Astrocyte of the cerebellum (primary cell): ENCODE data around the gene MICAL3.

Experiments
- DNase-seq: peaks from one replicate; pipeline ENCODE4 v3.0.0-alpha.2; 2011; ENCODE audit warnings: low read depth
- H3K4me3 ChIP-seq: 2 replicates; pipeline ENCODE4 v1.5.1; 2011; ENCODE audit warnings: mild to moderate bottlenecking, low read depth, low read length, moderate library complexity
- in situ Hi-C: cut with HindIII; loops from 2 replicates; pipeline ENCODE4 v1.10.0; 2017; ENCODE audit warnings: low sequenced_read_pairs
- TF ChIP-seq, protein P1 (sequence below): IDR thresholded peaks from 2 replicates; pipeline ENCODE4 v1.5.1; 2012; ENCODE audit warnings: low read length, low read depth, moderate library complexity, mild to moderate bottlenecking; ENCODE audit errors: missing control alignments

MICAL3 gene

DNA sequence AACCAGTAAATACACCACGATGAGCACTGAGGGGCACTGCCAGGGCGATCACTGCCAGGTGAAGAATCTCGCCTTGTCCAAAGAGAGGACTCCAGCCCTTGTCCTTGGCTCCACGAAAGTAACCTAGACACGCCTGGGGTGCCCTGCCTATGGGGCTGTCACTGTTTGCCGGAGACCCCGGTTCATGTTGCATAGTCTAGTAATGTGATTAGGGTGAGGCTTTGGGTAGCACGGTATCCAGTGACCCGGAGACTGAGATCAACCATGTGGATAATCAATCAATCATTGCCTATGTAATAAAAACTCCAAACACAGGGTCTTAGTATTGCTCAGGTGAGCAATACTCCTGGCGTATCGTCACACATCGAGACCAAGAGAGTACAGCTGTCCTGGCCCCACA lies 190.9 kb downstream of the MICAL3 start:
- H3K4me3 ChIP-seq: no peak overlapping the region
- TF ChIP-seq, protein P1, sequence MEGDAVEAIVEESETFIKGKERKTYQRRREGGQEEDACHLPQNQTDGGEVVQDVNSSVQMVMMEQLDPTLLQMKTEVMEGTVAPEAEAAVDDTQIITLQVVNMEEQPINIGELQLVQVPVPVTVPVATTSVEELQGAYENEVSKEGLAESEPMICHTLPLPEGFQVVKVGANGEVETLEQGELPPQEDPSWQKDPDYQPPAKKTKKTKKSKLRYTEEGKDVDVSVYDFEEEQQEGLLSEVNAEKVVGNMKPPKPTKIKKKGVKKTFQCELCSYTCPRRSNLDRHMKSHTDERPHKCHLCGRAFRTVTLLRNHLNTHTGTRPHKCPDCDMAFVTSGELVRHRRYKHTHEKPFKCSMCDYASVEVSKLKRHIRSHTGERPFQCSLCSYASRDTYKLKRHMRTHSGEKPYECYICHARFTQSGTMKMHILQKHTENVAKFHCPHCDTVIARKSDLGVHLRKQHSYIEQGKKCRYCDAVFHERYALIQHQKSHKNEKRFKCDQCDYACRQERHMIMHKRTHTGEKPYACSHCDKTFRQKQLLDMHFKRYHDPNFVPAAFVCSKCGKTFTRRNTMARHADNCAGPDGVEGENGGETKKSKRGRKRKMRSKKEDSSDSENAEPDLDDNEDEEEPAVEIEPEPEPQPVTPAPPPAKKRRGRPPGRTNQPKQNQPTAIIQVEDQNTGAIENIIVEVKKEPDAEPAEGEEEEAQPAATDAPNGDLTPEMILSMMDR: no peak
- in situ Hi-C loops: no loop called here
- no peak for DNase-seq

DNA sequence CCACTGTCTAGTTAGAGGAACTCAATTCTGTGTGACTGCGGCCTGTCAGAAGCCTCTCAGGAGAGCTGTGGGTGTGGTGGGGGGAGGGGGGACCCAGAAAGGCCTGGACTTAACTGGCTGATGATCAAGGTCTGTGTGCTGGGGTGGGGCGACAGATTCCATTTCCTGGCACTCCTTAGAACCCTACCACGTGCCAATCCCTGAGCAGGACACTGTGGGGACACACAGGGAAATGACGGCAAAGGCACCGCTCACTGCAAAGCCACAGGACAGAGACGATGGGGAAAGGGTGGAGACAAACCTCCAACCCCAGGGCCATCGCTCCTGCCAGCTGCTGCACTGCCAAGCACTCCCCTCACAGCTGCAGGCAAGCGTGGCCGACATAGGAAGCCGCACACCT lies 191.7 kb downstream of the MICAL3 start:
- H3K4me3 ChIP-seq: no peak overlapping the region
- in situ Hi-C loops: no loop called here
- TF ChIP-seq, protein P1: no peak
- DNase-seq: no peak

DNA sequence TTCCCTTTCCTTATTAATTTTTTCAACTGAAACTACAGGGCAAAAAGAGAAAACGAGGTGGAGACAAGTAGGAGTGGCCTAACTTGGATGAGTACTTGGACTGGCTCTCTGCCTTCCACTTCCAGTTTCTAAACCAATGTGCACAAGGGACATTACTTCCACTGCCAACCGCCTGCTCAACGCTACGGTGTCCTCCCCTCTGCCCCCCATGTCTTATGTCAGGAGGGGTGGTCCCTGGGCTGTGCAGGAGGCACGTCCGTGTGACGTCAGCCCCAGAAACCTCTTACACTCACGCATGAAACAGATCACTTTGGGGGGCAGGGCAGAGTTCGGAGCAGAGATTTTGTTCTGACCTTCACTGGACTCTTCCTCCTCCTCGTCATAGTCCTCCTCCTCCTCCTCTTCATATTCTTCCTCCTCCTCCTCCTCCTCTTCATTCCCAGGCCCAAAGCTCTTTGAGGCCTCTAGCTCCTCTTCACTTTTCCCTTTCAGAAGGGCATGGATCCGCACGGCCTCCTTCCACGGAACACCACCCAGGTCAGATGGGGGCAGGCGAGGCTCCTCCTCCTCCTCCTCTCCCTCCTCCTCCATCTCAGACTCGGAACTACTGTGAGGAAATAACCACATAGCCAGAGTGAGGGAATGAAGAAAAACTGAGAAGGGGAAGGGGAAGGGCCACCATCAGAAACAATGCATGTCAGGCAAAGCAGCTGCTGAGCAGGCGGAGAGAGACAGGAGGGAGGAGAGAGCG lies 192.7 kb downstream of the MICAL3 start:
- H3K4me3 ChIP-seq: no peak overlapping the region
- in situ Hi-C loops: no loop called here
- no peak for DNase-seq
- TF ChIP-seq, protein P1: no peak

DNA sequence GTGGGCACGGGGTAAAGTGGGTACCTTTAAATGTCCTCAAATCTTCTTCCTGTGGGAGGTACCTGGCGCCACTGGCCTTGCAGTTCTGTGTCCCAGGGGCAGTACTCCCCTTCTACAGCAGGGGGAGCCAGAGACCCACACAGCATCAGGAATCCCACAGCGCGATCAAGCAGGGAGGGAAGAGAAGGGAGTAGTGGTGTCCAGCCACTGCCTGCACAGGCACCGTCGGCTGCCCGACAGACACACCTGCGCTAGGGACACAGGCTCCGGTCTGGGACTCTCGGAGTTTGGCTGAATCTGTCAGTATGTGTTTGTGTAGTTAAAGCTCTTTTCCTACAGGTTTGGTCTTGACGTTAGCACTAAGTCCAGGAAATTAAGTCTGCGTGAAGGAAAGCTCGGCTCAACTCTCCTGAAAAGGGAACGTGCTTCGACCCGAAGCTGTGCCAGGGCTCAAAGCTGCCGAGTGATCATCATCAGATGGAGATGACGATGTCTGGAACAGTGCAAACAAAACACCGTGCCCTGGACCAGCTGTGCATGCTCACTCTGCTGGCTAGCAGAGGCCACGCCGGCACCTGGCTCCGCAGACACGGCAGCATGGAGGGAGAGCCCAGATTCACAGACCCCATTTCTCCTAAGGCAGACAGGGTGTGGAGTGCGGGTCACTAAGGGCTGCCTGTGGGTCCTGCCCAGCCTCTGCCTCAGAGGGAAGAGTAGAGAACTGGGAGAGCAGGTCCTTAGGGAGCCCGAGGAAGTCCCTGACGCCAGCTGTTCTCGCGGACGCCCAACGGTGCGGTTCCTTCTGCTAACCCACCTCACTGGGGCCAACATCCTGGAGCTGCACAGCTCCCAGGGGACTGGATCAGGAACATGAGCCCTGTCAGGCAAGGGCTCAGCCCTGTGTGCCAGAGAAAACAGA lies 194.1 kb downstream of the MICAL3 start:
- DNase-seq: peak; percentile 71
- in situ Hi-C loops: no loop called here
- TF ChIP-seq, protein P1: peak; percentile 99
- H3K4me3 ChIP-seq: no peak overlapping the region

DNA sequence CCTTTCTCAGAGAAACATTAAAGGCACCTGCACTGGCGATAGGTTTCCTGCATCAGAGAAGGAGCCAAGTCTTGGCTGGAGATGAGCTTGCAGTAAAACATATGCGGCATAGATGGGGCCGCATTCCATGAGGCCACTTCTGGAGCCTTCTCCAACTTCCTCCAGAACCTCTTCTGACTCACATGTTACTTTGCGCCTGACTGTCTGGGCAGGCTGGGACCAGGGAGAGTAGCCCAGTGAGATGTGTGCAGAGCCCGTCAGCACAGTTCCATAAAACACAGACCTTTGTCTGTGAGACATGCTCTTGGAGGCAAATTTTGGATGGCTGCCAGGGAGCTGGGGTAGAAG lies 194.7 kb downstream of the MICAL3 start:
- in situ Hi-C loops: no loop called here
- TF ChIP-seq, protein P1: no peak
- no peak for DNase-seq
- no peak overlapping the region for H3K4me3 ChIP-seq

DNA sequence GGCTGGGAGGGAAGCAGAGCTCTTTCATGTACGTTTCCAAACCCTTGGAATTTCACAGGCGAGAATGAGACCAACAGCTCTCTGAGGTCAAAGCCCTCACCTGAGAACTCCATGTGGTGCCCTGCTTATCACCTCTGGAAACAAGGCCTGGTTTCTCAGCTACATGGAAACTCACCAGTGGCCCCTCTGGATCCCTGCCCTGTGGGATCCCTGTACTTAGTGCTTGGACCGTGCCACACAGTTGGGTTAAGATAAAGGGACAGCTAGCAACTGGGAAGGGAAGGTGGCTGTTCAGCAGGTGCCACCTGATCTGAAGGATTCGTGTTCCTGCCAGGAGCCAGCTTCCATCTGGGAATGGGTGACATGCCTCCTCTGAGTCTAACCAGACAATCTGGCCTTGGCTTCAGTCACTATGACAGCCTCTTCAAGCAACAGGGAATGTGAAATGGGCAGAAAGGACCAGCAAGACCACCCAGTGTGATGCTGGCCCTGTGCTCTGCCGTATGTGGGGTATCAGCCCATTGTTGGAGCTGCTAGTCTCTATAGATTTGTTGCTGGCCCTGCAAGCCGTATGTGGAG lies 195.8 kb downstream of the MICAL3 start:
- TF ChIP-seq, protein P1: no peak
- DNase-seq: no peak
- H3K4me3 ChIP-seq: no peak overlapping the region
- in situ Hi-C loops: no loop called here
